K562 (cell line): ENCODE data around the gene DSTYK. TPM values are rescaled to one million over a fixed set of nuclear protein-coding genes. Genes with fewer than 3 reads are reported as not detected.

Experiments
- FOXJ3 ChIP-seq: sonication (generic); formaldehyde crosslinking; IDR thresholded peaks from 2 replicates; pipeline ENCODE4 v1.4.0; 2020; ENCODE audit warnings: mild to moderate bottlenecking, missing genetic modification reagents
- GTF2E2 ChIP-seq: fragments of 200-800 bp; sonication (Bioruptor generic); IDR thresholded peaks from 2 replicates; pipeline ENCODE4 v1.6.1; 2016; ENCODE audit warnings: missing genetic modification characterization, missing compliant biosample characterization
- TOE1 ChIP-seq, 2 experiments: fragments of 450-650 bp in 1 of 2; sonication (generic) in 1 of 2; formaldehyde crosslinking in 1 of 2; IDR thresholded peaks; 2 replicates each; pipeline versions ENCODE4 v1.7.1 to v1.8.0; 2016 to 2022; ENCODE audit warnings: borderline replicate concordance in 2 of 2, mild to moderate bottlenecking in 2 of 2, antibody characterized with exemption in 1 of 2, inconsistent platforms in 1 of 2, low read depth in 1 of 2, missing genetic modification reagents in 1 of 2, moderate library complexity in 1 of 2
- polyA plus RNA-seq, 8 experiments: library from polyadenylated mRNA; depleted of rRNA in 4 of 8; stranded (reverse) in 5 of 8; unstranded in 3 of 8; fragments of >200 nt; fragmentation: Nextera tagmentation in 2 of 8; fragmentation: Illumina TruSeq in 1 of 8; extraction: Ambion mirVana in 2 of 8; extraction: Trizol in 1 of 8; gene quantifications; 2 replicates each; pipeline versions ENCODE4 v1.2.1 to v1.2.3, GENCODE V29; 2011 to 2014; ENCODE audit warnings: inconsistent platforms in 1 of 8, missing spikeins in 1 of 8
- total RNA-seq, 7 experiments: library from RNA; depleted of rRNA in 6 of 7; stranded (reverse); fragments of >200 nt in 6 of 7; fragmentation: Illumina TruSeq in 2 of 7; extraction: Trizol in 2 of 7; gene quantifications; 2 replicates each; pipeline versions ENCODE4 v1.2.1 to v1.2.3, GENCODE V29; 2011 to 2021; ENCODE audit warnings: low replicate concordance in 1 of 7
- TF ChIP-seq, protein P1 (sequence below): sonication (generic); formaldehyde crosslinking; IDR thresholded peaks from 2 replicates; pipeline ENCODE4 v1.8.0; 2023; ENCODE audit warnings: missing genetic modification reagents, mild to moderate bottlenecking, borderline replicate concordance
- TF ChIP-seq, protein P2 (sequence below): sonication (generic); formaldehyde crosslinking; IDR thresholded peaks from 2 replicates; pipeline ENCODE4 v1.8.1; 2023; ENCODE audit warnings: mild to moderate bottlenecking, missing genetic modification reagents
- TF ChIP-seq, protein P3 (sequence below): fragments of 450-650 bp; formaldehyde crosslinking; IDR thresholded peaks from 2 replicates; pipeline ENCODE4 v1.4.0; 2022; ENCODE audit warnings: missing genetic modification characterization

The DSTYK gene
- total and polyA plus RNA-seq, 9 of the 15 experiments (the other 6 are each of a cell fraction or from before 2014, with no cell fraction given): 4.2 to 7.1 (median 6.2) TPM

DNA sequence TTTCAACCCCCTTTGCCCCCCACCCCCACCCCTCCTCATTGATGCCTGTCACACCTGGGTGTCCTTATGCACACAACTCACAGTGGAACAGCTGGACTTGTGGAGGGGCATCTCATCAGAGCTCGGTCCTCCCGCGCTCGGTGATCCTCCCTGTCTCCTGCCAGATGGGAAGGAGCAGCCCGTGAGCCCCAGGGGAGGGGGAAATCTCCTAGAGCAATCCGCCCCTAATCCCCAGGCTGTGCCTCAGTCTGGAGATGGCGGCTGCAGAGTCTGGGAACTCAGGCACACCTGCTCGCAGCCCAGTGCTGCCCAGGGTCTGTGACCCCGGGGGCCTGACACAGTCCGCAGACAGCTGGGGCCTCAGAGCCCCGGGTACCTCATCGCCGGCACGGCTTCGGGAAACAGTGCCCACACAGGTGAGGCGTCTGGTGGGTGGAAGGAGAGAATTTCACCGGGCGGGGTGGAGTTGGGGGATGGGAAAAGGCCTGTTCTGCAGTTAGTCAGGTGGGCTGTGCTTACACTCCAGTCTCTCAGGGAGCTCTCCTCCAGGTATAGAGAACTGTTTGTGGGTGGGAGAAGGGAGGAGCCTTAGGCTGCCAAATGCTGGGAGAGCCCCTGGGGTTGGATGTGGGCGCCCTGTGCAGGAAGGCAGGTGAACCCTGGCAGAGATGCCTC, 45.6 kb upstream of the DSTYK start (continued):
- TF ChIP-seq, protein P1, sequence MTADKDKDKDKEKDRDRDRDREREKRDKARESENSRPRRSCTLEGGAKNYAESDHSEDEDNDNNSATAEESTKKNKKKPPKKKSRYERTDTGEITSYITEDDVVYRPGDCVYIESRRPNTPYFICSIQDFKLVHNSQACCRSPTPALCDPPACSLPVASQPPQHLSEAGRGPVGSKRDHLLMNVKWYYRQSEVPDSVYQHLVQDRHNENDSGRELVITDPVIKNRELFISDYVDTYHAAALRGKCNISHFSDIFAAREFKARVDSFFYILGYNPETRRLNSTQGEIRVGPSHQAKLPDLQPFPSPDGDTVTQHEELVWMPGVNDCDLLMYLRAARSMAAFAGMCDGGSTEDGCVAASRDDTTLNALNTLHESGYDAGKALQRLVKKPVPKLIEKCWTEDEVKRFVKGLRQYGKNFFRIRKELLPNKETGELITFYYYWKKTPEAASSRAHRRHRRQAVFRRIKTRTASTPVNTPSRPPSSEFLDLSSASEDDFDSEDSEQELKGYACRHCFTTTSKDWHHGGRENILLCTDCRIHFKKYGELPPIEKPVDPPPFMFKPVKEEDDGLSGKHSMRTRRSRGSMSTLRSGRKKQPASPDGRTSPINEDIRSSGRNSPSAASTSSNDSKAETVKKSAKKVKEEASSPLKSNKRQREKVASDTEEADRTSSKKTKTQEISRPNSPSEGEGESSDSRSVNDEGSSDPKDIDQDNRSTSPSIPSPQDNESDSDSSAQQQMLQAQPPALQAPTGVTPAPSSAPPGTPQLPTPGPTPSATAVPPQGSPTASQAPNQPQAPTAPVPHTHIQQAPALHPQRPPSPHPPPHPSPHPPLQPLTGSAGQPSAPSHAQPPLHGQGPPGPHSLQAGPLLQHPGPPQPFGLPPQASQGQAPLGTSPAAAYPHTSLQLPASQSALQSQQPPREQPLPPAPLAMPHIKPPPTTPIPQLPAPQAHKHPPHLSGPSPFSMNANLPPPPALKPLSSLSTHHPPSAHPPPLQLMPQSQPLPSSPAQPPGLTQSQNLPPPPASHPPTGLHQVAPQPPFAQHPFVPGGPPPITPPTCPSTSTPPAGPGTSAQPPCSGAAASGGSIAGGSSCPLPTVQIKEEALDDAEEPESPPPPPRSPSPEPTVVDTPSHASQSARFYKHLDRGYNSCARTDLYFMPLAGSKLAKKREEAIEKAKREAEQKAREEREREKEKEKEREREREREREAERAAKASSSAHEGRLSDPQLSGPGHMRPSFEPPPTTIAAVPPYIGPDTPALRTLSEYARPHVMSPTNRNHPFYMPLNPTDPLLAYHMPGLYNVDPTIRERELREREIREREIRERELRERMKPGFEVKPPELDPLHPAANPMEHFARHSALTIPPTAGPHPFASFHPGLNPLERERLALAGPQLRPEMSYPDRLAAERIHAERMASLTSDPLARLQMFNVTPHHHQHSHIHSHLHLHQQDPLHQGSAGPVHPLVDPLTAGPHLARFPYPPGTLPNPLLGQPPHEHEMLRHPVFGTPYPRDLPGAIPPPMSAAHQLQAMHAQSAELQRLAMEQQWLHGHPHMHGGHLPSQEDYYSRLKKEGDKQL (CRISPR knock-in tag): no peak
- TF ChIP-seq, protein P2, sequence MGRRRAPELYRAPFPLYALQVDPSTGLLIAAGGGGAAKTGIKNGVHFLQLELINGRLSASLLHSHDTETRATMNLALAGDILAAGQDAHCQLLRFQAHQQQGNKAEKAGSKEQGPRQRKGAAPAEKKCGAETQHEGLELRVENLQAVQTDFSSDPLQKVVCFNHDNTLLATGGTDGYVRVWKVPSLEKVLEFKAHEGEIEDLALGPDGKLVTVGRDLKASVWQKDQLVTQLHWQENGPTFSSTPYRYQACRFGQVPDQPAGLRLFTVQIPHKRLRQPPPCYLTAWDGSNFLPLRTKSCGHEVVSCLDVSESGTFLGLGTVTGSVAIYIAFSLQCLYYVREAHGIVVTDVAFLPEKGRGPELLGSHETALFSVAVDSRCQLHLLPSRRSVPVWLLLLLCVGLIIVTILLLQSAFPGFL (CRISPR knock-in tag): no peak
- TF ChIP-seq, protein P3, sequence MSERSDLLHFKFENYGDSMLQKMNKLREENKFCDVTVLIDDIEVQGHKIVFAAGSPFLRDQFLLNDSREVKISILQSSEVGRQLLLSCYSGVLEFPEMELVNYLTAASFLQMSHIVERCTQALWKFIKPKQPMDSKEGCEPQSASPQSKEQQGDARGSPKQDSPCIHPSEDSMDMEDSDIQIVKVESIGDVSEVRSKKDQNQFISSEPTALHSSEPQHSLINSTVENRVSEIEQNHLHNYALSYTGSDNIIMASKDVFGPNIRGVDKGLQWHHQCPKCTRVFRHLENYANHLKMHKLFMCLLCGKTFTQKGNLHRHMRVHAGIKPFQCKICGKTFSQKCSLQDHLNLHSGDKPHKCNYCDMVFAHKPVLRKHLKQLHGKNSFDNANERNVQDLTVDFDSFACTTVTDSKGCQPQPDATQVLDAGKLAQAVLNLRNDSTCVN (CRISPR knock-in tag): no peak
- TF ChIP-seq TOE1 (IDR thresholded peaks at IDR 0.05; ENCODE audit: borderline replicate concordance): no peak
- TF ChIP-seq TOE1 (CRISPR knock-in tag; IDR thresholded peaks at IDR 0.05; ENCODE audit: borderline replicate concordance, low read depth): no peak
- TF ChIP-seq FOXJ3 (CRISPR knock-in tag): no peak
- no peak for TF ChIP-seq GTF2E2 (tag)
